Measurements from ENCODE around the gene PAK1.

The PAK1 gene

GRCh38 chr11:77472991-77473800 is 698 bp downstream of the PAK1 start:
- peak; percentile 40 for DNase-seq (ENCODE audit: low spot score)

GRCh38 chr11:77471558-77472193 is 2.2 kb downstream of the PAK1 start:
- no peak for DNase-seq (ENCODE audit: low spot score)

GRCh38 chr11:77470971-77471370 is 2.9 kb downstream of the PAK1 start:
- DNase-seq (ENCODE audit: low spot score): no peak

GRCh38 chr11:77470504-77470903 is 3.4 kb downstream of the PAK1 start:
- DNase-seq (ENCODE audit: low spot score): no peak

- DNase-seq (ENCODE audit: low spot score): no peak
Measured at GRCh38 chr11:77468527-77468926, 5.4 kb downstream of the PAK1 start.

GRCh38 chr11:77467993-77468392 is 5.9 kb downstream of the PAK1 start:
- DNase-seq (ENCODE audit: low spot score): no peak

- DNase-seq (ENCODE audit: low spot score): no peak
Measured at GRCh38 chr11:77467233-77467632, 6.7 kb downstream of the PAK1 start.

GRCh38 chr11:77457340-77457739 is 16.6 kb downstream of the PAK1 start:
- no peak for DNase-seq (ENCODE audit: low spot score)

GRCh38 chr11:77455740-77456139 is 18.2 kb downstream of the PAK1 start:
- no peak for DNase-seq (ENCODE audit: low spot score)

- no peak for DNase-seq (ENCODE audit: low spot score)
Measured at GRCh38 chr11:77454867-77455655, 18.8 kb downstream of the PAK1 start.

GRCh38 chr11:77450227-77450626 is 23.7 kb downstream of the PAK1 start:
- no peak for DNase-seq (ENCODE audit: low spot score)

GRCh38 chr11:77449784-77450183 is 24.1 kb downstream of the PAK1 start:
- no peak for DNase-seq (ENCODE audit: low spot score)

- DNase-seq (ENCODE audit: low spot score): peak; percentile 70
Measured at GRCh38 chr11:77449060-77449521, 24.8 kb downstream of the PAK1 start.

- DNase-seq (ENCODE audit: low spot score): no peak
Measured at GRCh38 chr11:77448269-77448668, 25.6 kb downstream of the PAK1 start.

GRCh38 chr11:77446911-77447629 is 26.8 kb downstream of the PAK1 start:
- no peak for DNase-seq (ENCODE audit: low spot score)

GRCh38 chr11:77444261-77444660 is 29.6 kb downstream of the PAK1 start:
- no peak for DNase-seq (ENCODE audit: low spot score)

- no peak for DNase-seq (ENCODE audit: low spot score)
Measured at GRCh38 chr11:77442394-77443053, 31.4 kb downstream of the PAK1 start.

- no peak for DNase-seq (ENCODE audit: low spot score)
Measured at GRCh38 chr11:77441426-77441825, 32.5 kb downstream of the PAK1 start.

- DNase-seq (ENCODE audit: low spot score): no peak
Measured at GRCh38 chr11:77440678-77441077, 33.2 kb downstream of the PAK1 start.

GRCh38 chr11:77438487-77438886 is 35.4 kb downstream of the PAK1 start:
- no peak for DNase-seq (ENCODE audit: low spot score)

- no peak for DNase-seq (ENCODE audit: low spot score)
Measured at GRCh38 chr11:77436969-77437368, 36.9 kb downstream of the PAK1 start.

- DNase-seq (ENCODE audit: low spot score): no peak
Measured at GRCh38 chr11:77436506-77436905, 37.4 kb downstream of the PAK1 start.
